ENCODE measurements around the gene ZBED4. TPM values are rescaled to one million over a fixed set of nuclear protein-coding genes. Genes with fewer than 3 reads are reported as not detected.

ZBED4 gene
- total RNA-seq, 4 donors from 2014 or later, result 11.9 to 19.4 (median 18.2) TPM

DNA sequence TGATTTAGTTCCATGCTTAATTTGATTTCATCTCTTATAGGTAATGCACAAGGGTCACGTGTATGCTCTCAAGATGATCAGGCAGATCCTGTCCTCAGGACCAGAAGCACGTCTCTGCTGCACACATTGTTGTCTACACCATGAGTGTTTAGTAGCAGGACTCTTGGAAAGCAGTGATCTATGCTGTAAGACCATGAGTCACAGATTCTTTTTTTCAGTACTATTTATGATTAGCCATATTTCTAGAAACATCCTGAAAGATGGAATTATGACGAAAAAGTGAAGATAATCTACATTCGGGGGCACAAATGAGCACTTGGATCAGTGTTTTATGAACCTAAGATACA lies 29.6 kb downstream of the ZBED4 start:
- no peaks in the 10 kb centered on the region for H3K27me3 ChIP-seq
- 99% methylated on average over 4 of the region's 4 CpGs for WGBS
- H3K27ac ChIP-seq, result no peak overlapping the region
- H3K9me3 ChIP-seq, result no peaks in the 10 kb centered on the region
- peaks cover 43% of the 10 kb centered on the region for H3K36me3 ChIP-seq
- no peaks in the 10 kb centered on the region for H3K4me1 ChIP-seq
- TF ChIP-seq, protein P1, sequence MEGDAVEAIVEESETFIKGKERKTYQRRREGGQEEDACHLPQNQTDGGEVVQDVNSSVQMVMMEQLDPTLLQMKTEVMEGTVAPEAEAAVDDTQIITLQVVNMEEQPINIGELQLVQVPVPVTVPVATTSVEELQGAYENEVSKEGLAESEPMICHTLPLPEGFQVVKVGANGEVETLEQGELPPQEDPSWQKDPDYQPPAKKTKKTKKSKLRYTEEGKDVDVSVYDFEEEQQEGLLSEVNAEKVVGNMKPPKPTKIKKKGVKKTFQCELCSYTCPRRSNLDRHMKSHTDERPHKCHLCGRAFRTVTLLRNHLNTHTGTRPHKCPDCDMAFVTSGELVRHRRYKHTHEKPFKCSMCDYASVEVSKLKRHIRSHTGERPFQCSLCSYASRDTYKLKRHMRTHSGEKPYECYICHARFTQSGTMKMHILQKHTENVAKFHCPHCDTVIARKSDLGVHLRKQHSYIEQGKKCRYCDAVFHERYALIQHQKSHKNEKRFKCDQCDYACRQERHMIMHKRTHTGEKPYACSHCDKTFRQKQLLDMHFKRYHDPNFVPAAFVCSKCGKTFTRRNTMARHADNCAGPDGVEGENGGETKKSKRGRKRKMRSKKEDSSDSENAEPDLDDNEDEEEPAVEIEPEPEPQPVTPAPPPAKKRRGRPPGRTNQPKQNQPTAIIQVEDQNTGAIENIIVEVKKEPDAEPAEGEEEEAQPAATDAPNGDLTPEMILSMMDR (IDR thresholded peaks at IDR 0.05), result no peak
- no peak for TF ChIP-seq POLR2AphosphoS5 (IDR thresholded peaks at IDR 0.05)
- TF ChIP-seq EP300 (IDR thresholded peaks at IDR 0.05), result no peak
- no peak for TF ChIP-seq POLR2A (IDR thresholded peaks at IDR 0.05)
- no peak overlapping the region for H3K4me3 ChIP-seq
- DNase-seq (ENCODE audit: low spot score in 2 of 2), result no peak

DNA sequence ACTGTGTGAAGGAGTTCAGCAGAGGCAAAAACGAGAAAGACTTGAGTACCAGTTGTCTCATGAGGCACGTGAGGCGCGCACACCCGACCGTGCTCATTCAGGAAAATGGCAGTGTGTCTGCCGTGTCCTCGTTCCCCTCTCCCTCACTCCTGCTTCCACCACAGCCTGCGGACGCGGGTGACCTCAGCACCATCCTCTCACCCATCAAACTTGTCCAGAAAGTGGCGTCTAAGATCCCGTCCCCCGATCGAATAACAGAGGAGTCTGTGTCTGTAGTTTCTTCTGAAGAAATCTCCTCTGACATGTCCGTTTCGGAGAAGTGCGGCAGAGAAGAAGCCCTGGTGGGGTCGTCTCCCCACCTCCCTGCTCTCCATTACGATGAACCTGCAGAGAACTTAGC lies 30.4 kb downstream of the ZBED4 start:
- WGBS, result 98% methylated on average over 20 of the region's 20 CpGs
- TF ChIP-seq, protein P1 (IDR thresholded peaks at IDR 0.05), result no peak
- TF ChIP-seq EP300 (IDR thresholded peaks at IDR 0.05), result no peak
- TF ChIP-seq POLR2A (IDR thresholded peaks at IDR 0.05), result no peak
- no peak for TF ChIP-seq POLR2AphosphoS5 (IDR thresholded peaks at IDR 0.05)
- no peak overlapping the region for H3K27ac ChIP-seq
- no peak for DNase-seq (ENCODE audit: low spot score in 2 of 2)
- no peaks in the 10 kb centered on the region for H3K4me1 ChIP-seq
- H3K36me3 ChIP-seq, result peaks cover 51% of the 10 kb centered on the region
- H3K4me3 ChIP-seq, result no peak overlapping the region
- no peaks in the 10 kb centered on the region for H3K9me3 ChIP-seq
- no peaks in the 10 kb centered on the region for H3K27me3 ChIP-seq

DNA sequence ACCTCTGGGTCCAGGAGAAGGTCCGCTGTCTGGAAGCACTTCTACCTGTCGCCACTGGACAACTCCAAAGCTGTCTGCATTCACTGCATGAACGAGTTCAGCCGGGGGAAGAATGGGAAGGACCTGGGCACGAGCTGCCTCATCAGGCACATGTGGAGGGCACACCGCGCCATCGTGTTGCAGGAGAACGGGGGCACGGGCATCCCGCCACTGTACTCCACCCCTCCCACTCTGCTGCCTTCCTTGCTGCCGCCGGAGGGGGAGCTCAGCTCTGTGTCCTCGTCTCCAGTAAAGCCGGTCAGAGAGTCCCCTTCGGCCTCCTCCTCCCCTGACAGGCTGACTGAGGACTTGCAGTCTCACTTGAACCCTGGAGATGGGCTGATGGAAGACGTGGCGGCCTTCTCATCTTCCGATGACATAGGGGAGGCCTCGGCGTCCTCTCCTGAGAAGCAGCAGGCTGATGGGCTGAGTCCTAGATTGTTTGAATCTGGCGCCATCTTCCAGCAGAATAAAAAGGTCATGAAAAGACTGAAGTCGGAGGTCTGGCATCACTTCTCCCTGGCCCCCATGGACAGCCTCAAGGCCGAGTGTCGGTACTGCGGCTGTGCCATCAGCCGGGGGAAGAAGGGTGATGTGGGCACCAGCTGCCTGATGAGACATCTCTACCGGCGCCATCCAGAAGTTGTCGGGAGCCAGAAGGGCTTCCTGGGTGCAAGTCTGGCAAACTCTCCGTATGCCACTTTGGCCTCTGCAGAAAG lies 31.0 kb downstream of the ZBED4 start:
- Histone ChIP-seq H3K36me3 (peaks cover 56% of the 10 kb centered on the region), H3K27me3 (no peaks in the 10 kb centered on the region), H3K4me1 (no peaks in the 10 kb centered on the region), H3K9me3 (no peaks in the 10 kb centered on the region), H3K4me3 (no peak overlapping the region), H3K27ac (no peak overlapping the region)
- no peak for DNase-seq (ENCODE audit: low spot score in 2 of 2)
- 94% methylated on average over 25 of the region's 31 CpGs for WGBS
- TF ChIP-seq EP300 (IDR thresholded peaks at IDR 0.05) (no peak), POLR2A (IDR thresholded peaks at IDR 0.05) (no peak), POLR2AphosphoS5 (IDR thresholded peaks at IDR 0.05) (no peak)
- TF ChIP-seq, protein P1 (IDR thresholded peaks at IDR 0.05), result no peak

DNA sequence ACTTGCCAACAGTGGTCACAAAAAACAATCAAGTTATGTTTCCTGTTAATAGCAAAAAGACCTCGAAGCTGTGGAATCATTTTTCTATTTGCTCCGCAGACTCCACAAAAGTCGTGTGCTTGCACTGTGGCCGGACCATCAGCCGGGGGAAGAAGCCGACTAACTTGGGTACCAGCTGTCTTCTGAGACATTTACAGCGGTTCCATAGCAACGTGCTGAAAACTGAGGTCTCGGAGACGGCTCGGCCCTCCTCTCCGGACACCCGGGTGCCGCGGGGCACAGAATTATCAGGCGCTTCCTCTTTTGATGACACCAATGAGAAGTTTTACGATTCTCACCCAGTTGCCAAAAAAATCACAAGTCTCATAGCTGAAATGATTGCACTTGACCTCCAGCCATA lies 31.6 kb downstream of the ZBED4 start:
- H3K27ac ChIP-seq, result no peak overlapping the region
- no peaks in the 10 kb centered on the region for H3K4me1 ChIP-seq
- TF ChIP-seq POLR2AphosphoS5 (IDR thresholded peaks at IDR 0.05) (no peak), POLR2A (IDR thresholded peaks at IDR 0.05) (no peak), EP300 (IDR thresholded peaks at IDR 0.05) (no peak)
- TF ChIP-seq, protein P1 (IDR thresholded peaks at IDR 0.05), result no peak
- DNase-seq (ENCODE audit: low spot score in 2 of 2), result no peak
- no peaks in the 10 kb centered on the region for H3K27me3 ChIP-seq
- H3K36me3 ChIP-seq, result peaks cover 56% of the 10 kb centered on the region
- WGBS, result 95% methylated on average over 17 of the region's 17 CpGs
- H3K4me3 ChIP-seq, result no peak overlapping the region
- no peaks in the 10 kb centered on the region for H3K9me3 ChIP-seq

DNA sequence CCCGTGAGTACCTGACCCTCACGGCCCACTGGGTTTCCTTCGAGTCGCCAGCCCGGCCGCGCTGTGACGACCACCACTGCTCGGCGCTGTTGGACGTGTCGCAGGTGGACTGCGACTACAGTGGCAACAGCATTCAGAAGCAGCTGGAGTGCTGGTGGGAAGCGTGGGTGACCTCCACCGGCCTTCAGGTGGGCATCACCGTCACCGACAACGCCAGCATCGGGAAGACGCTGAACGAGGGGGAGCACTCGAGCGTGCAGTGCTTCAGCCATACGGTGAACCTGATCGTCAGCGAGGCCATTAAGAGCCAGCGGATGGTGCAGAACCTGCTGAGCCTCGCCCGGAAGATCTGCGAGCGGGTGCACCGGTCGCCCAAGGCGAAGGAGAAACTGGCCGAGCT lies 32.2 kb downstream of the ZBED4 start:
- no peak overlapping the region for H3K4me3 ChIP-seq
- WGBS, result 97% methylated on average over 35 of the region's 35 CpGs
- no peak for DNase-seq (ENCODE audit: low spot score in 2 of 2)
- no peaks in the 10 kb centered on the region for H3K4me1 ChIP-seq
- H3K27me3 ChIP-seq, result no peaks in the 10 kb centered on the region
- H3K36me3 ChIP-seq, result peaks cover 61% of the 10 kb centered on the region
- H3K27ac ChIP-seq, result no peak overlapping the region
- H3K9me3 ChIP-seq, result no peaks in the 10 kb centered on the region
- TF ChIP-seq EP300 (IDR thresholded peaks at IDR 0.05) (no peak), POLR2A (IDR thresholded peaks at IDR 0.05) (no peak), POLR2AphosphoS5 (IDR thresholded peaks at IDR 0.05) (no peak)
- TF ChIP-seq, protein P1 (IDR thresholded peaks at IDR 0.05), result no peak
